HG03064 (cell line): ENCODE results near the gene LPAR2.
"Not testable (repeated sequence)": the region's sequence is repeated elsewhere in the genome, so short reads cannot be mapped to it uniquely, and the experiment has no call there.

Source experiments
- ATAC-seq: cut with Tn5 transposase; IDR thresholded peaks from one replicate; pipeline ENCODE4 v1.9.1; 2021; ENCODE audit warnings: low read depth; ENCODE audit not compliant: unreplicated experiment

LPAR2 gene

GRCh38 chr19:19627621-19628500, at the start of gene LPAR2:
LPAR2 (minus strand) TSS chr19:19628220; CDS start chr19:19627275, 945 bp downstream.
- no peak for ATAC-seq

GRCh38 chr19:19677579-19677978, 49.6 kb upstream of the LPAR2 start:
- ATAC-seq = no peak

- no peak for ATAC-seq
Observed at GRCh38 chr19:19674315-19674714, 46.3 kb upstream of the LPAR2 start.

- ATAC-seq = no peak
Observed at GRCh38 chr19:19672816-19673215, 44.8 kb upstream of the LPAR2 start.

- no peak for ATAC-seq
Observed at GRCh38 chr19:19670070-19670551, 42.1 kb upstream of the LPAR2 start.

GRCh38 chr19:19668230-19669012, 40.4 kb upstream of the LPAR2 start, which contains the start of gene ZNF101:
ZNF101 (plus strand) TSS chr19:19668839; CDS start chr19:19668964, 125 bp downstream.
- peak; percentile 58 for ATAC-seq

GRCh38 chr19:19665420-19665948, 37.5 kb upstream of the LPAR2 start:
- ATAC-seq = not testable (repeated sequence)

GRCh38 chr19:19663256-19664120, 35.5 kb upstream of the LPAR2 start, which contains the start of gene ATP13A1:
ATP13A1 (minus strand) TSS chr19:19663676; CDS start chr19:19663666, 10 bp downstream.
- ATAC-seq = peak; percentile 70

GRCh38 chr19:19662871-19663255, 34.8 kb upstream of the LPAR2 start:
- no peak for ATAC-seq

GRCh38 chr19:19662344-19662743, 34.3 kb upstream of the LPAR2 start:
- ATAC-seq = no peak

- ATAC-seq = no peak
Observed at GRCh38 chr19:19661675-19662251, 33.7 kb upstream of the LPAR2 start.

- no peak for ATAC-seq
Observed at GRCh38 chr19:19661141-19661674, 33.2 kb upstream of the LPAR2 start.

GRCh38 chr19:19659646-19660245, 31.7 kb upstream of the LPAR2 start:
- no peak for ATAC-seq

- no peak for ATAC-seq
Observed at GRCh38 chr19:19657397-19657783, 29.4 kb upstream of the LPAR2 start.

GRCh38 chr19:19656451-19657396, 28.7 kb upstream of the LPAR2 start:
- no peak for ATAC-seq

GRCh38 chr19:19655641-19656343, 27.8 kb upstream of the LPAR2 start:
- no peak for ATAC-seq

- no peak for ATAC-seq
Observed at GRCh38 chr19:19655051-19655594, 27.1 kb upstream of the LPAR2 start.
